SW480 (cell line): Measurements from ENCODE around the gene SYT2.
"Not testable (repeated sequence)": the region's sequence is repeated elsewhere in the genome, so short reads cannot be mapped to it uniquely, and the experiment has no call there.

Experiments used
- DNase-seq: peaks from one replicate; pipeline ENCODE4 v3.0.0-alpha.2; 2016; ENCODE audit warnings: low spot score

SYT2 gene

GRCh38 chr1:202572867-202573266 lies 137.4 kb downstream of the SYT2 start:
- DNase-seq = no peak

GRCh38 chr1:202571719-202572339 lies 138.4 kb downstream of the SYT2 start:
- peak; percentile 31 for DNase-seq

DNA sequence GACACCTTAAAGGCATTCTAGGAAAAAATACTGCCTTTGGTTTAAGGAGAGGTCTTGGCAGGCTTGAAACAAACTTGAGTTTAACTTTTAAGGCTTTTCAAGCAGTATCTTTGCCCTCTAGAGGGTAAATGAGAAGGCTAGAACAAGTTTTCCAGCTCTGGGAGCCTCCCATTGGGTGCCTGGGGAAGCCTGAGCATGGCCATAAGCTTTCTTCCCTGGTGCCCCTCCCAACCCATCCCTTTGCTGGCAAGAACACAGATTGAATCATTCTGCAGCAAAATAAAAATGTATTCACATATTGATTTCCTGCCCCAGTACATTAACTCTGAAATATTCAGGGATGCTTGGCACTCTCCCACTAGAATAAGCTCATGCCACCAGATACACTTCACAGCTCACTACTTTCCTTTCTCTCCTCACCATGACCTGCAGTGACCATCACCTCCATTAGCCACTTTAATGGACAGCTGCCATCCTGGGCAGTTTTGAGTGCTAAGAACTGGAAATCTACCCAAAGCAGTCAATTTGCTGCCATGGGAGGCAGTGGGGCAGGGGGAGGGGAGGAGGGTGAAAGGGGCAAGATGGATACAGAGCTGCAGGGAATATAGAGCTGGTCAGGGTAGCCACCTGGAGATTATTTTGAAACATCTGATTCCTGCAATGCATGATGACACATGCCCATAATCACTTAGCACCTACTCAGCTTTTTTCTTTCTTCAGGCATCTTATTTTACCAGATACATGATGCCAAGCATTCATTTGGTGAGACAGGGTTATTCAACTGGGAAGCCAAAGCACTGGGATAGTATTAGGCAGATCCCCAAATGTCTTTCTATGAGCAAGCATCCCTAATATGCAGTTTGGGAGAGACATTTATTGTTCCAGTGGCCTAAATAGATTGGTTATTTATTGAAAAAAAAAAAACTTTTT lies 140.6 kb downstream of the SYT2 start:
- no peak for DNase-seq

DNA sequence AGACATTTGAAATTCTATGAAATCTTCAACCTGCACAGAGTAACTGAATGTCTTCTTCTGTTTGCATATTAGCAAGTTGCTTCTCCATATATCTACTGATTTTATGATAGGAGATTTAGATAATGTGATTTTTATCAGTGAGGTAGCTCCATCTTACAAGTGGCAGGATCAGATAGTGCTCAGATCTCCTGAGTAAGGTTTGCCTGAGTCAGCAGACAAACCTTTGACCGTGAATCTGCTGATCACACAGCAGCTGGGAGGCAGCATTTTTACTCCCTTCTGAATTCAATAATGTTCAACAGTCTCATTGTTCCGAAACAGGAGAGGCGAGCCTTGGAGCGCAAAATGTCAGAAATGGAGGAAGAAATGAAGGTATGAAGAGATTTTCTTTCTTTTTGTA lies 141.4 kb downstream of the SYT2 start:
- no peak for DNase-seq

GRCh38 chr1:202568410-202568809 lies 141.8 kb downstream of the SYT2 start:
- no peak for DNase-seq

GRCh38 chr1:202567738-202568137 lies 142.5 kb downstream of the SYT2 start:
- no peak for DNase-seq

- no peak for DNase-seq
Observed at GRCh38 chr1:202565890-202566602, 144.2 kb downstream of the SYT2 start.

DNA sequence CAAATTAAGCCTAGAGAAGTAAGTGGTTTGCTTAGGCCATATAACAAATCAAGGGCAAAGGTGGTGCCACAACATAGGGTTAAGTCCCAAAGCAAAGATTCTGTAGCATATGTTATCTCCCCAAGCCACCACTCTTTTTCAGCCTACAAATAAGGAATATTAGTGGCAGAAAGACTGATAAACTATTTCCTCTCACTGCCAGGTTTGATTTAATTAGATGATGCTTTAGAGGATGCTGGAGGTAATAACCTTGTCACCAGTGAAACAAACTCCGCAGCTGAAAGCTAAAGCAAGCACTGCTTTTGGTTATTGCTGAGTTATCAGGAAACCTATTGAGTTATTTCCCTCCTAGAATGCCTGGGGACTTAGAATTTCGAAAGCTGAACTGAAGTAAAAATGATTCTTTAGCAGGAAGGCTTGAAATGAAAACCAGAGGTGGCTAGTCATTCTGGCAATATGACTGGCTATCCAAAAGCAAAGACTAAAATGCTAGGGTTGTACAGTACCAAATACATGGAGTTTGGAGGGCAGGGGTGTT lies 145.2 kb downstream of the SYT2 start:
- DNase-seq = no peak

GRCh38 chr1:202563818-202564217 lies 146.4 kb downstream of the SYT2 start:
- no peak for DNase-seq

DNA sequence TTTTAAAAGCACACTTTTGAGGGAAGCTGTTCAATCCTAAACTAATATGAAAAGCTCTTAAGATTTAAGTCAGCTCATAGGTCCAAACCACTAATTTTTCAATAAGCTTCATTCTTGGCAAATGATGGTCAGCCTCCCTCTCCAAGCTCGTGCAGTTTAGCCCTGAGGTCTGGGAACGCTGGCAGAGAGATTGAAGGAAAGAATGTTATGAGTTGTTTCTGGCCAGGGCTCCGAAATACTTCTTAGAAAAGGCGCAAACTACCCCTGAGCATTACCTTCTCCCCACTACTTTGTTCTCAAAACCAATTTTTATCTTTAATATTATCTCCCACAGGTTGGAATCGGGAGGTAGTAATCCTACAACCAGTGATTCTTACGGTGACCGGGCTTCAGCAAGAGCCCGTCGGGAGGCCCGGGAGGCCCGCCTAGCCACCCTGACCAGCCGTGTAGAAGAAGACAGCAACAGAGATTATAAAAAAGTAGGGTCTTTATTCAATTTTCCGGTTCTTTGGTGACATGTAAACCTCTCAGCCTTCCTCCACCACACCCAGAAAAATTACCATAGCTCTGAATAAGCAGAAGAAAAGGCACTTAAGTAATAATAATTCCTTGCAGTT lies 147.7 kb downstream of the SYT2 start:
- DNase-seq = no peak

DNA sequence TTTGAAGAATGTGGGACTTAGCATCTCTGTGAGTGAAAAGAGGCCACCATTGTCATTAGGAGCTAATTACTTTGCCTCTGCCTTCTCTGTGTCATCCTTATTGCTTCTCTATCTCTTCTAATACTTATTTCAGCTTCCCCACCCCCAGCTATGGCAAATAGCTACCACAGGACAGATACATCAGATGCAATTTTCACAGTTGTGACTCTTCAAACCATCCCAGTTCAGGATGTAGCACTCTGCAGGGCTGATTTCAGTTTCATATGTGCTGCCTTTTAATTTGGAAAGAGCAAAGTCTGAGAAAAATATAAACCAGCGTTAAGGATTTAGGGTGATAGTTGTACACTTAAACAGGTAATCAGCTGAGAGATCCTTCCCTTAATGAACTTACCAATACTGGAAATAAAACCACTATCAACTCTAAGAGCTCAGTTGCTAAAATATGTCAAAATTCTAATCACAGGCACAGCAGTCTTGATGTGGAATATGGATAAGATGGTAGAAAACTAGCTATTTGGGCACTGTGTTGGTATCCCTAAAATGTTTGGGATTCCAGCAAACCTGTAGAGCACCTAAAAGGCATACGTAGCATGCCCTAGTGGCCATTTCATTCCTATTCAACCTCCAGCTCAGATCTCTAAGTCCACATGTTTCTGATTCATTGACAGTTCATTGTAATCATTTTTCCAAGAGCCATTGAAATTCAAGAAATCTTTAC lies 148.4 kb downstream of the SYT2 start:
- no peak for DNase-seq

- no peak for DNase-seq
Observed at GRCh38 chr1:202561240-202561639, 149.0 kb downstream of the SYT2 start.

DNA sequence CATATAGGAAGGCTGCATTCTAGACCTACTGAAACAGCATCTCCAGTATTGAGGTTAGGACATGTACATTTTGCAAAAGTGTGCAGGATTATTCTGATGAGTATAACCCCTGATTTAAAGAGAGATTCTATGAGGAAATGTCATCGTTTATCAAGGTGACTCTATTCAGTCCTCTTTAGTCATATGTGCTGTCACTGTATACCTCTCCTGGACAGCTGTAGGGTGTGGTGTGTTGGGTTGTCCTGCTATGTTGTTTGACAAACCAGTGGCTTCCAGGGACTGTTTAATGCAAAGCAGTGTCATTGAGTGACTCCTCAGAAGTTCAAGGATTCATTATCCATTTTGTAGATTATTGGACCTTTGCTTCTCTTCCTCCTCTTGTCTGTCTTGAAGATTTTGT lies 152.6 kb downstream of the SYT2 start:
- DNase-seq = not testable (repeated sequence)

GRCh38 chr1:202556037-202556436 lies 154.2 kb downstream of the SYT2 start:
- DNase-seq = not testable (repeated sequence)

GRCh38 chr1:202554619-202555018 lies 155.6 kb downstream of the SYT2 start:
- not testable (repeated sequence) for DNase-seq

DNA sequence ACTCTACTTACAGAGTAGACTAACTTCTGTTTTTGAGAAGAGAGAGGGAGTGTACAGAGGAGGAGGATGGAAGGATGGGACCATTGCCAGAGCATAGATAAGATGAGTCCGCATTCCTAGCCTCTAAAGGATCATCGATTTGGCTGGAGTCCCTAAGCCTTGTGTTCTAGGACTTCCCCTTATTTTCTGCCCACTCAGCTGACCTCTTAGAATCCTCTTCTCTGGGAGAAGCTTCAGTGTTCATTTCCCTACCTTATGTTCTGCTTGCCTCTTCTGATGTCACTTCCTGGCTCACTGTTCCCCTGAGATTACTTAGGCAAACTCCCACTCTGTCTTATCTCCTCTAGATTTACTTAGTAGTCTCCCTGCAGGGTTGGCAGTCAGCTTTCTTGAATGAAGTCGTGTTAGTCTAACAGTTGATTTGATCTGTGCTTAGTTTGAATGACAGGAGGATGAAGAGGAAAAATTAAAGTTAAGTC lies 156.7 kb downstream of the SYT2 start:
- DNase-seq = no peak

DNA sequence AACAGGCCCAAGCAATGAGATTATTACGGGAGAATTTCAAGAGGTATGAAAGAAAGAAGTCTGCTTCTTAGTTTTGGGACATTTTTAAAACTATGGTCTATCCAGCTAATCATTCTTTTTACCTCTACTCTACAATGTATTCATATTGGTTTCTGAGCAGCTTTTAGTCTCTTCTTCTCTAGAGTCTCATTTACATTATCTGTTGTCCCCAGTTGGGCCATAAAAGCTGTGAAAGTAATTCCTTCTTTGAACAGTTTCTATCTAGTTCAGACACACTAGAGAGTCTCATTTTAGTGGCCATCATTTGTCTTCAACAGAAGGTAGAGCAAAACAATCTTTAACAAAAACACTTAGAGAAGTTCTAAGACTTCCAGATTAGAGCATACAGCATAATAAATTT lies 157.2 kb downstream of the SYT2 start:
- DNase-seq = not testable (repeated sequence)

DNA sequence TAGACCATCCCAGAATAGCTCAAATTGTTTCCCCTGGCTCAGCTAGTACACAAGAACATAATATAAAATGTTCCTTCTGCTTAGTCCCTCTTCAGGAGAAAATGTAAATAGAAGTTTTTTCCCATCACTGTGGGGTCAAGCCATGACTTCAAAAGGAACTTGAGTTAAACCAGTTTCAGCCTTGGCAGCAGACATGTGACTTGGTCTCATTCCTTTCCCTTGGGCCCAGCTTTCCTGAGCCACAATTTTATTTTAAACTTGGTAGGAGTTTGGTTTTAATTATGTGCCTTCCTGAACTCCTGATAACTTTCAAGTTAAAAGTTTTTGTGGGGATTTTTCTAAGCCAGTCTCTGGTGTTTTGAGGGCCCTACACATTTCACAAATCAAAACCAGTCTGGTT lies 157.6 kb downstream of the SYT2 start:
- DNase-seq = not testable (repeated sequence)

GRCh38 chr1:202551683-202552082 lies 158.6 kb downstream of the SYT2 start:
- DNase-seq = no peak

DNA sequence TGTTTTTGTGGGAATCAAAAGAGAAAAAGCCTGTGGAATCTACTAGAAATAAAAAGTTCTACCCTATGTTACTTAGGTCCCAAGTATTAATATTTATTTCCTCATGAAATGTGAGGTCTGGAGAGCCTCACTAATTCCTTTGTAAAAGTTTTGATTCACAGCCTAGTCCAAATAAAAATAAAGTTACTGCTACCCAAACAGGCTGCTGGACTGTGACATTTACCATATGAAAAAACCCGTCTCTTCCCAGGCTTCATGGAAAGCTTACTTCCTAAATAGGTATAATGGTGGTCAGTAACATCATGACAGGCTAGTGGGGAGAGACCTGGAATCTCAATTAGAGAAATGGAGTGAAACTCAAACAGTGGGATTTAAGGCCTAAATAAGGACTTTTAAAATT lies 160.2 kb downstream of the SYT2 start:
- not testable (repeated sequence) for DNase-seq

DNA sequence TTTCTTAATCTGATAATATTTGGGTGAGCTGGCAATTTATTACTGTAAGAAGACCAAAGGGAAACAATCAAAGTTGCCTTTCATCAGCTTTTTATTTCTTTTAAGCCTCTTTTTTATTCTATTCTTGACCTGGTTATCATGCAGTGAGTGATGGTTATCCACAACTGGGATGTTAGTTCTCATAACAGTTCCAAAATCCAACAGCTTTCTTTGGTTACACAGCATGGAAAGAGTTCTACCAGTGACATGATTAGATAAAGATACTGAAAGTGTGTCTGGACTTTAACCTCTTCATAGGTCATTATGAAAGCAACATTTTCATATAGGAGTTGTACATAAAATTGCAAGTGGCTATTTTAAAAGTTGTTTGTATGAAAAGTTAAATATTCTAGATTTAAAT lies 163.0 kb downstream of the SYT2 start:
- no peak for DNase-seq
